ENCODE data around the gene FLNC.

Gene FLNC

DNA sequence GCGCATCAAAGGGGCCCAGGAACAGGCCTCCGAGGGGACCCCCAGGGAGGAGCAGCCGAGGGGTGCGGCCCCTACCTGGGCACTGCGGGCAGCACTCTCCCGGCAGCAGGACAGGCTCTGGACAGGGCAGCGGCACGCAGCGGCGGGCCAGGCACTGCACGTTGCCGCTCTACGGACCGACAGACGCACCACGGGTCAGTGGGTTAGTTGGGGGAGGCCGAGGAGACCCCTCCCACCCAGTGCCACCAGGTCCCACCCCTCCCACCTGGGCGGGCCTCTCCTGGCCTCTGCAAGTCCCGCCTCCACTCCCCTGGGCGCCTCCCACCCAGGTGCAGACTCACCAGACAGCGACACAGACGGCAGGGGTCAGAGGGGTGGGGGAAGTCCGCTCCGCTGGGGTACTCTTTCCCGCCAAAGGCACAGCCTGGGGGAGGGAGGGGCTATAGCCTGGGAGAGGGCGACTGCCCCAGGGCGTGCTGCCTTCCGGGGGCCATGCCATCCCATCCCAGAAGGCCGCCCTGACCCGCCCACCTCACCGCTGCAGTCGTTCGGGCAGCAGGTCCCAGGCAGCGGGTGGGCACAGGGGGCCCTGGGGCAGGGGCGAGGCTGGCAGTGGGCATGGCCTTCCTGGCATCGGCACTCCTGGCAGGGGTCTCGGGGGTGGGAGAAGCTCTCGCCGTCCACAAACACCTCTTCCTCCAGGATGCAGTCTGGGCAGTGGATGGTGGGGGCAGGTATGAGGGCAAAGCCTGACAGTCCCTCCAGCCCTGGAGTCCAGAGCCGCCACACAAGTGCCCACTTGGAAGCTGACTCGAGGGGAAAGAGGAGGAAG lies 61.1 kb downstream of the FLNC start:
- DNase-seq (ENCODE audit: low read depth), result no peak

GRCh38 chr7:128891942-128892269 lies 61.7 kb downstream of the FLNC start:
- no peak for DNase-seq (ENCODE audit: low read depth)

- DNase-seq (ENCODE audit: low read depth), result no peak
Observed at GRCh38 chr7:128892521-128893250, 62.5 kb downstream of the FLNC start.

- DNase-seq (ENCODE audit: low read depth), result no peak
Observed at GRCh38 chr7:128893251-128894100, 63.3 kb downstream of the FLNC start.

DNA sequence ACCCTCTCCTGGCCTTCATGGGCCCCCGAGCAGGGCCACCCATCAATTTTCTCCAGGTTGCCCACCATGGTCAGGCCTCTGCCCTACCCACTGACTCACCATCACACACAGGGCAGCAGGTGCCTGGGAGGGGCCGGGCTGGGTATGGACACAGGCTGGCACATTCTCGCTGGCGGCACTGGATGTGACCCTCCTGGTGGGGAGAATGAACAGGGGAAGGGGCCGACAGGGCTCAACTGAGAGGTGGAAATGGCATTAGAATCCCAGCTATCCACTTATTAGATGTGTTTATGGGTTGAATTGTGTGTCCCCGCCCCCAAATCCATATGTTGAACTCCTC lies 63.9 kb downstream of the FLNC start:
- no peak for DNase-seq (ENCODE audit: low read depth)

DNA sequence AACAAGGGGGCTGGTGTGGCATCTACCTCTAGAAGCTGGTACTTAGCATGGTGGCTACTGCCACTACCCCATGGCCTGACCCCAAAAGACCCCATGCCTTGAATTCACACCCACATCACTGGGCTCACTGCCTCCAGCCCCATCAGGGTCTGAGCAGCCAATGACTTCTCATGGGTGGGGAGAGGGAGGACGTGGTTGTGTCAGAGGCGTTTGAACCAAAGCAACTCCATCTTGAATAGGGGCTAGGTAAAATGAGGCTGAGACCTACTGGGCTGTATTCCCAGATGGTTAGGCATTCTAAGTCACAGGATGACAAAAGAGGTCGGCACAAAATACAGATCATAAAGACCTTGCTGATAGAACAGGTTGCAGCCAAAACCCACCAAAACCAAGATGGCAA lies 65.1 kb downstream of the FLNC start:
- no peak for DNase-seq (ENCODE audit: low read depth)

- DNase-seq (ENCODE audit: low read depth), result no peak
Observed at GRCh38 chr7:128899392-128899791, 69.2 kb downstream of the FLNC start.

- DNase-seq (ENCODE audit: low read depth), result no peak
Observed at GRCh38 chr7:128900237-128900636, 70.0 kb downstream of the FLNC start.

GRCh38 chr7:128902761-128903585 lies 72.8 kb downstream of the FLNC start:
- DNase-seq (ENCODE audit: low read depth), result no peak

DNA sequence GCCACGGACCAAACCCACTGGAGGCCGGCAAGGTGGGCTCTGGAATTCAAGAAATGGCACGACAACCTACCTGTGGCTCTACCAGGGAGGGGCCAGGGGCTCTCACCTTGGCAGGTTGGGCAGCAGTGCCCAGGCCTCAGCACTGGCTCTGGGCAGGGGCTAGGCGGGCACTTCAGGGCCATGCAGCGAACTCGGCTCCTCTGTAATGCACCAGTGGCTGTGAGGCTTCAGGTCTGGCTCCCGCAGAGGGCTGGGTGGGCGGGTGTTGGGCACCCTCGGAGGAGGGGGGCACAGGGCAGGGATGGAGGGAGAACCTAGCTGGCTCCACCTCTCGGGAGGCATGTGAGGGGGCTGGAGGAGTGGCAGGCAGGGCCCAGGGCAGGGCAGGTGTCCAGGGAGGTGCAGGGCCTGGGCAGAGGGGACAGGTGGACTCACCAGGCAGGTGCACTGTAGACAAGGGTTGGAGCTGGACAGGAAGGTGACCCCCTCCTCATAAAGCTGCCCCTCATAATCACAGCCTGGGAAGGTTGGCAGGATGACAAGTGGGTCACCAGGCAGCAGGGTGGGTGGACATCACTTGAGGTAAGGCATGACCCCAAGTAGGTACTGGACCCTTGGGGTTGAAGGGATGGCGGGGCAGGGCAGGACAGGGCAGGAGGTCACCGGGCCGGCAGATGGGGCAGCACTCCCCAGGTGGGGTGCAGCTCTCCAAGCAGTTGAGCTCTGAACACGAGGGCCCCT lies 73.6 kb downstream of the FLNC start:
- no peak for DNase-seq (ENCODE audit: low read depth)

DNA sequence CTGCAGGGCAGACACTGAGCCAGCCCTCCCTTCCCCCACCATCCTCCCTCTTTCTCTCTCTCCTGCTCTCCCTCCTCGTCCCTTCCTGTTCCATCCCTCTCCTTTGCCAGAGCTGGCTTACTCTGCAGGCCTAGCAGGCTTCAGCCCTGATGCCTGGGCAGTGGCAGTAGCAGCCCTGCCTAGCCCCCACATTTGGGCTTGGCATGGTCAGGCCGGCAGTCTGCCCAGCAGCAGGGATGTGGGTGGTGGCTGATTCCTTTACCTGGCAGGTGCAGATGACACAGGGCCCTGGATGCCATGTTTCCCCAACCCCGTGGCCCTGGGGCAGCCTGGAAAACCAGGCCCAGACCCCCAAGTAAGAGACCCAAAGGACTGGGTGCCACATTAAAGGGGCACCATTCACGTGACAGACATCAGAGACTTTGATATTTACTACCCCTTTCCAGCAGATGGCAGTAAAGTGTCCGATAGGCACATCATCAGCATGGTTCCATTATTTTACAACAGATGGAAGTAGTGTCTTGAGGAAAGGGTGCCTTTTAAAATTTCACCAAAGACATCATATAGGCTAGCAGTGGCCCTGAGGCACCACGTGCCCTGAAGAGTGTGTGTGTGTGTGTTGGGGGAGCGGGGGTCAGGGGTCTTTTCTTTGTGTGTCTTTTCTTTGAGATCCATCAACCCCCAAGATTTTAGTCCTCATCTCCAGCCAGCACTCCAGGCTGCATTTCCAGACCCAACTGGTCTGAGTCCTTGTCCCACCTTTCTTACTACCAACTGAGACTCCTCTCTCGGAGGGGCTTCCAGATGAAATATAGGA lies 74.4 kb downstream of the FLNC start:
- no peak for DNase-seq (ENCODE audit: low read depth)

DNA sequence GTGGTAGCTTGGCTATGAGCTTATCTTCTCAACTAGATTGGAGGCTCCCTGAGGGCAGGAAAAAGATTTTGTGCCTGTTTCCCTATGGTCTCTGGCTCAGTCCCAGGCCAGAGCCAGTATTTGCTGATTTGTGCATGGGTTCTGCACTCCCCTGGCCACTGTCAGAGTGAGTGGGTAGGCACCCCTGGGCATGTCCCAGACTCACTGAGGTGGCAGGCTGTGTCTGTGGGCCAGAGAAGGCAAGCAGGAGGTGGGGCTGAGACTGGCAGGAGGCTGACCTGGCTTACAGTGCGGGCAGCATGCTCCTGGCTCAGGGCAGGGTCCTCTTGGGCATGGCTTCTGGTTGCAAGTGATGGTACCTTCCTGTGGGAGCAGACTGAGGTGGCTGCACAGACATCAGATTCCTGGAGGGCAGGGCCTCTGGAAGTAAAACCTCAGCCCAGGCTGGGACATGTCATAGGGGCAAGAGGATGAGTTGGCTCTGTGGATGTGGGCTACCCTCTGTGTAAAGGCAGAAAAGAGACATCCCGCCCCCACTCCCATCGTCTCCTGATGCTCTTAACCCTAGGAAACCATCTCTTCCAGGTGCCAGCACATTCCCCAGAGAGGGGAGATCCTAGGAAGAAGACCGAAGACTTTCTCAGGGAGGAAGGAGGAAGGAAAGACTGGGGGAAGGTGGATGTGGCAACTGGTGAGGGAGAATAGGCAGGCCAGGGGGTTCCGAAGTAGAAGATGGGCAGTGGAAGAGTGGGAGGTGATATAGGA lies 76.0 kb downstream of the FLNC start:
- no peak for DNase-seq (ENCODE audit: low read depth)

DNA sequence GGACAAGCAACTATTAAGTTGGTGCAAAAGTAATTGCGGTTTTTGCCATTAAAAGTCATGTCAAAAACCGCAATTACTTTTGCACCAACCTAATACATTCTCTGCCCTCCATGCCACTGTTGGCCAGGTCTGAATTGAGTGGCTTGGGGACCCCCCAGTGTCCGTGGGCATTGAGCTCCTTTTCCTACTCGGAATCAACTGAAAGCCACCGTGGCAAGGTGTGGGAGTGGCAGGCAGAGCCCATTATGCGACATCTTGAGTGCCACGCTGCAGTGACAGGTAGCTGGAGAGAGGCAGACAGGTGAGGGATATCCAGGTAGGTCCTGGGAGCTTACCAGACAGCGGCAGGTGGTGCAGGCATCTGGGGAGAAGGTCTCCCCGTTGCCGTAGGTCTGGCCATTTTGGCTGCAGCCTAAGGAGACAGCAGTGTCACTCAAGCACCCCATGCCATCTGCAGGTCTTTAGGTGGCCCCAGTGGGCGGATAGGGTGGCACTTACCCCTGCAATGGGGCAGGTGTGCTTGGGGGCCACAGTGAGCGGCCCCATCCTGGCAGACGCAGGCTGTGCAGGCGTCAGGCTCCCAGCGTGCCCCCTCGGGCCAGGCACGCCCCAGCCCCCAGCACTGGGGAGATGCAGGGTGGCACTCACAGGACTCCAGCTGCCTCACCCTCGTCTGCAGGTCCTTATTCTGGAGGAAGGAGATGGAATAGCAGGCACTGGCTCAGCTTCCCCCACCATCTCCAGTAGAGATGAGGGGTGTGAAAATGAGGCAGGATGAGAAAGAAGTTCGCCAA lies 76.8 kb downstream of the FLNC start:
- DNase-seq (ENCODE audit: low read depth), result no peak

Data from HS-27A (cell line).